ENCODE measurements around the gene EIF5B. TPM values are rescaled to one million over a fixed set of nuclear protein-coding genes. Genes with fewer than 3 reads are reported as not detected.
"Not testable (repeated sequence)": the region's sequence is repeated elsewhere in the genome, so short reads cannot be mapped to it uniquely, and the experiment has no call there.

Gene EIF5B
- polyA plus RNA-seq, 2 donors, result 25.9 to 27.2 TPM

- Histone ChIP-seq H3K9me3 (ENCODE audit: control insufficient read depth in 2 of 2, insufficient read depth in 1 of 2, low read depth in 1 of 2, low read length in 1 of 2) (no peaks in the 10 kb centered on the region), H3K4me3 (ENCODE audit: low read depth in 1 of 2, low read length in 2 of 2) (peak overlapping the region; percentile 64 to 80), H3K36me3 (ENCODE audit: control insufficient read depth in 2 of 2, insufficient read depth in 2 of 2, low read length in 1 of 2) (no peaks in the 10 kb centered on the region), H3K4me1 (ENCODE audit: control insufficient read depth in 2 of 2, insufficient read depth in 2 of 2, low read length in 1 of 2) (peaks cover 0 to 5% of the 10 kb centered on the region in 2 donors), H3K27me3 (ENCODE audit: control insufficient read depth in 1 of 2, insufficient read depth in 2 of 2, low read length in 2 of 2) (no peaks in the 10 kb centered on the region), H3K27ac (ENCODE audit: low read depth in 2 of 2, low read length in 1 of 2) (peak overlapping the region; percentile 96 to 98)
- WGBS, 2 donors, result 2% methylated on average over 17 of the region's 17 CpGs
Observed at GRCh38 chr2:99338029-99338585, 918 bp downstream of the EIF5B start.

- Histone ChIP-seq H3K4me3 (ENCODE audit: low read depth in 1 of 2, low read length in 2 of 2) (no peak overlapping the region), H3K36me3 (ENCODE audit: control insufficient read depth in 2 of 2, insufficient read depth in 2 of 2, low read length in 1 of 2) (no peaks in the 10 kb centered on the region), H3K27me3 (ENCODE audit: control insufficient read depth in 1 of 2, insufficient read depth in 2 of 2, low read length in 2 of 2) (no peaks in the 10 kb centered on the region), H3K9me3 (ENCODE audit: control insufficient read depth in 2 of 2, insufficient read depth in 1 of 2, low read depth in 1 of 2, low read length in 1 of 2) (no peaks in the 10 kb centered on the region), H3K4me1 (ENCODE audit: control insufficient read depth in 2 of 2, insufficient read depth in 2 of 2, low read length in 1 of 2) (peaks cover 0 to 2% of the 10 kb centered on the region in 2 donors), H3K27ac (ENCODE audit: low read depth in 2 of 2, low read length in 1 of 2) (no peak overlapping the region)
- 83 to 84% methylated on average over 8 of the region's 8 CpGs for whole genome bisulfite sequencing, 2 donors
Observed at GRCh38 chr2:99340669-99341236, 3.6 kb downstream of the EIF5B start.

- 95 to 98% methylated on average over 2 of the region's 2 CpGs for WGBS, 2 donors
Observed at GRCh38 chr2:99342536-99342935, 5.3 kb downstream of the EIF5B start.

GRCh38 chr2:99345446-99345845 is 8.3 kb downstream of the EIF5B start:
- not testable (repeated sequence) for H3K36me3 ChIP-seq (ENCODE audit: control insufficient read depth in 2 of 2, insufficient read depth in 2 of 2, low read length in 1 of 2); H3K9me3 ChIP-seq (ENCODE audit: control insufficient read depth in 2 of 2, insufficient read depth in 1 of 2, low read depth in 1 of 2, low read length in 1 of 2); H3K4me3 ChIP-seq (ENCODE audit: low read depth in 1 of 2, low read length in 2 of 2); H3K27ac ChIP-seq (ENCODE audit: low read depth in 2 of 2, low read length in 1 of 2); H3K27me3 ChIP-seq (ENCODE audit: control insufficient read depth in 1 of 2, insufficient read depth in 2 of 2, low read length in 2 of 2); H3K4me1 ChIP-seq (ENCODE audit: control insufficient read depth in 2 of 2, insufficient read depth in 2 of 2, low read length in 1 of 2)
- 96 to 97% methylated on average over 7 of the region's 7 CpGs for WGBS, 2 donors

More at GRCh38 chr2:99342536-99342935, 5.3 kb downstream of the EIF5B start:
- Histone ChIP-seq H3K4me1 (ENCODE audit: control insufficient read depth in 2 of 2, insufficient read depth in 2 of 2, low read length in 1 of 2) (peaks cover 0 to 2% of the 10 kb centered on the region in 2 donors), H3K27ac (ENCODE audit: low read depth in 2 of 2, low read length in 1 of 2) (no peak overlapping the region), H3K9me3 (ENCODE audit: control insufficient read depth in 2 of 2, insufficient read depth in 1 of 2, low read depth in 1 of 2, low read length in 1 of 2) (no peaks in the 10 kb centered on the region), H3K4me3 (ENCODE audit: low read depth in 1 of 2, low read length in 2 of 2) (no peak overlapping the region), H3K27me3 (ENCODE audit: control insufficient read depth in 1 of 2, insufficient read depth in 2 of 2, low read length in 2 of 2) (no peaks in the 10 kb centered on the region), H3K36me3 (ENCODE audit: control insufficient read depth in 2 of 2, insufficient read depth in 2 of 2, low read length in 1 of 2) (no peaks in the 10 kb centered on the region)

GRCh38 chr2:99346218-99346617 is 9.0 kb downstream of the EIF5B start:
- Histone ChIP-seq H3K36me3 (ENCODE audit: control insufficient read depth in 2 of 2, insufficient read depth in 2 of 2, low read length in 1 of 2) (no peaks in the 10 kb centered on the region), H3K4me3 (ENCODE audit: low read depth in 1 of 2, low read length in 2 of 2) (no peak overlapping the region), H3K4me1 (ENCODE audit: control insufficient read depth in 2 of 2, insufficient read depth in 2 of 2, low read length in 1 of 2) (no peaks in the 10 kb centered on the region), H3K27me3 (ENCODE audit: control insufficient read depth in 1 of 2, insufficient read depth in 2 of 2, low read length in 2 of 2) (no peaks in the 10 kb centered on the region), H3K27ac (ENCODE audit: low read depth in 2 of 2, low read length in 1 of 2) (no peak overlapping the region), H3K9me3 (ENCODE audit: control insufficient read depth in 2 of 2, insufficient read depth in 1 of 2, low read depth in 1 of 2, low read length in 1 of 2) (no peaks in the 10 kb centered on the region)

- Histone ChIP-seq H3K36me3 (ENCODE audit: control insufficient read depth in 2 of 2, insufficient read depth in 2 of 2, low read length in 1 of 2) (no peaks in the 10 kb centered on the region), H3K4me1 (ENCODE audit: control insufficient read depth in 2 of 2, insufficient read depth in 2 of 2, low read length in 1 of 2) (no peaks in the 10 kb centered on the region), H3K27ac (ENCODE audit: low read depth in 2 of 2, low read length in 1 of 2) (no peak overlapping the region), H3K9me3 (ENCODE audit: control insufficient read depth in 2 of 2, insufficient read depth in 1 of 2, low read depth in 1 of 2, low read length in 1 of 2) (no peaks in the 10 kb centered on the region), H3K27me3 (ENCODE audit: control insufficient read depth in 1 of 2, insufficient read depth in 2 of 2, low read length in 2 of 2) (no peaks in the 10 kb centered on the region), H3K4me3 (ENCODE audit: low read depth in 1 of 2, low read length in 2 of 2) (no peak overlapping the region)
- 83% methylated on average over 3 of the region's 3 CpGs for WGBS, 2 donors
Observed at GRCh38 chr2:99348173-99348572, 11.0 kb downstream of the EIF5B start.

GRCh38 chr2:99350194-99350593 is 13.0 kb downstream of the EIF5B start:
- Histone ChIP-seq H3K9me3 (ENCODE audit: control insufficient read depth in 2 of 2, insufficient read depth in 1 of 2, low read depth in 1 of 2, low read length in 1 of 2) (no peaks in the 10 kb centered on the region), H3K36me3 (ENCODE audit: control insufficient read depth in 2 of 2, insufficient read depth in 2 of 2, low read length in 1 of 2) (no peaks in the 10 kb centered on the region), H3K4me3 (ENCODE audit: low read depth in 1 of 2, low read length in 2 of 2) (no peak overlapping the region), H3K27me3 (ENCODE audit: control insufficient read depth in 1 of 2, insufficient read depth in 2 of 2, low read length in 2 of 2) (no peaks in the 10 kb centered on the region), H3K27ac (ENCODE audit: low read depth in 2 of 2, low read length in 1 of 2) (no peak overlapping the region), H3K4me1 (ENCODE audit: control insufficient read depth in 2 of 2, insufficient read depth in 2 of 2, low read length in 1 of 2) (no peaks in the 10 kb centered on the region)

- Histone ChIP-seq H3K27me3 (ENCODE audit: control insufficient read depth in 1 of 2, insufficient read depth in 2 of 2, low read length in 2 of 2) (no peaks in the 10 kb centered on the region), H3K36me3 (ENCODE audit: control insufficient read depth in 2 of 2, insufficient read depth in 2 of 2, low read length in 1 of 2) (no peaks in the 10 kb centered on the region), H3K27ac (ENCODE audit: low read depth in 2 of 2, low read length in 1 of 2) (no peak overlapping the region), H3K9me3 (ENCODE audit: control insufficient read depth in 2 of 2, insufficient read depth in 1 of 2, low read depth in 1 of 2, low read length in 1 of 2) (no peaks in the 10 kb centered on the region), H3K4me3 (ENCODE audit: low read depth in 1 of 2, low read length in 2 of 2) (no peak overlapping the region), H3K4me1 (ENCODE audit: control insufficient read depth in 2 of 2, insufficient read depth in 2 of 2, low read length in 1 of 2) (no peaks in the 10 kb centered on the region)
- 87 to 95% methylated on average over 1 of the region's 1 CpG for WGBS, 2 donors
Observed at GRCh38 chr2:99354070-99354469, 16.9 kb downstream of the EIF5B start.

GRCh38 chr2:99354825-99355224 is 17.6 kb downstream of the EIF5B start:
- 93 to 96% methylated on average over 8 of the region's 8 CpGs for WGBS, 2 donors
- not testable (repeated sequence) for H3K36me3 ChIP-seq (ENCODE audit: control insufficient read depth in 2 of 2, insufficient read depth in 2 of 2, low read length in 1 of 2); H3K27ac ChIP-seq (ENCODE audit: low read depth in 2 of 2, low read length in 1 of 2); H3K9me3 ChIP-seq (ENCODE audit: control insufficient read depth in 2 of 2, insufficient read depth in 1 of 2, low read depth in 1 of 2, low read length in 1 of 2); H3K4me1 ChIP-seq (ENCODE audit: control insufficient read depth in 2 of 2, insufficient read depth in 2 of 2, low read length in 1 of 2); H3K4me3 ChIP-seq (ENCODE audit: low read depth in 1 of 2, low read length in 2 of 2); H3K27me3 ChIP-seq (ENCODE audit: control insufficient read depth in 1 of 2, insufficient read depth in 2 of 2, low read length in 2 of 2)

- Histone ChIP-seq H3K4me3 (ENCODE audit: low read depth in 1 of 2, low read length in 2 of 2) (no peak overlapping the region), H3K36me3 (ENCODE audit: control insufficient read depth in 2 of 2, insufficient read depth in 2 of 2, low read length in 1 of 2) (no peaks in the 10 kb centered on the region), H3K27ac (ENCODE audit: low read depth in 2 of 2, low read length in 1 of 2) (no peak overlapping the region), H3K4me1 (ENCODE audit: control insufficient read depth in 2 of 2, insufficient read depth in 2 of 2, low read length in 1 of 2) (no peaks in the 10 kb centered on the region), H3K27me3 (ENCODE audit: control insufficient read depth in 1 of 2, insufficient read depth in 2 of 2, low read length in 2 of 2) (no peaks in the 10 kb centered on the region), H3K9me3 (ENCODE audit: control insufficient read depth in 2 of 2, insufficient read depth in 1 of 2, low read depth in 1 of 2, low read length in 1 of 2) (no peaks in the 10 kb centered on the region)
Observed at GRCh38 chr2:99356853-99357252, 19.7 kb downstream of the EIF5B start.
